NCI-H2227 (cell line): ENCODE measurements around the gene STOML3.

ENCODE experiments used
- DNase-seq: peaks from one replicate; lab custom pipeline; 2025; ENCODE audit not compliant: unreplicated experiment; lab: John Stamatoyannopoulos, UW

The STOML3 gene

GRCh38 chr13:38921081-38921480 lies 69.5 kb downstream of the STOML3 start:
- DNase-seq = no peak
